GM23248 (cell line): ENCODE data around the gene TCF7.

Source experiments
- EZH2 ChIP-seq: fragments of 200-600 bp; sonication (generic); IDR thresholded peaks from 2 replicates; pipeline ENCODE4 v1.6.1; 2018; ENCODE audit warnings: antibody characterized with exemption, mild to moderate bottlenecking; ENCODE audit not compliant: insufficient read depth, poor library complexity, severe bottlenecking
- EZH2phosphoT487 ChIP-seq: fragments of 200-600 bp; sonication (generic); IDR thresholded peaks from 2 replicates; pipeline ENCODE4 v1.6.1; 2018; ENCODE audit warnings: antibody characterized with exemption, moderate library complexity, mild to moderate bottlenecking, low read depth; ENCODE audit not compliant: insufficient read depth

DNA sequence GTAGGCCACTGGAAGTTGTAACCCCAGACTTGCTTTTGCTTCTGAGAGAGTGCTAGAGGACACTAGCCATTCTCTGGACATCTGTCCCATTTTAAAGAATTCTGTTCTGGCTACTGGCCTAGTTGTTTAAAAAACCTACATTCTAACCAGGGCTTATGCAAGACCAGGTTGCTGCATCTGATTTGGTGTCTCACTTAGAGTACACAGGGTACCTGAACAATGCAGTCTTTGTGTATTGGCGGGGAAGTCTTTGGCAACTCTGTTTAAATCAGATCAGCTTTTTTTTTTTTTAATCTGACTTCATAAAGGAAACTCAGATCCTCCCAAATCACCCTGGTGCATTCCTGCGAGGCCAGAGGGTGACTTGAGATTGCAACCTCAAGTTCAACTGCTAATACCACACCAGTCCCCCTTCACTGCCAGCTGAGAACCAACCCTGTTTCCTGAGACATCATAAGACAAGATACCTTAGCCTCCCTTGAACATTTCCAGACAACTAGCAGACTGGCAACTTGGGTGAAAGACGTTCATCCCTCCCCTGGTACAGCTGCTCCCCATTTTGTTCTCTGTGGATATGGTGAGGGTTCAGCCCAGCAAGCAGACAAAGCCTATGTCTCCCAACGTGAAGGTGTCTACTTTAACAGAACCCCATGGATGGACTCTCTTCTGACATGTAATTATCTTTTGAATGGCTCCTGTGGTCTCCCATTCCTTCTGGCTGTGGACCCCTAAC is 35.3 kb downstream of the TCF7 start:
- TF ChIP-seq EZH2phosphoT487 (no peak), EZH2 (no peak)
